Fibroblast of lung (primary cell): ENCODE data around the gene RNF168. TPM values are rescaled to one million over a fixed set of nuclear protein-coding genes. Genes with fewer than 3 reads are reported as not detected.

ENCODE experiments used
- DNase-seq, 2 donors: peaks; one replicate each; pipeline versions ENCODE4 v3.0.0 to v3.0.0-alpha.2; 2010; ENCODE audit warnings: low read depth in 2 of 2
- H2AFZ ChIP-seq: 2 replicates; pipeline ENCODE4 v1.5.1; 2012; ENCODE audit warnings: low read length, control low read depth, inconsistent platforms
- H3K27ac ChIP-seq: 2 replicates; pipeline ENCODE4 v1.5.1; 2011; ENCODE audit warnings: low read length, control low read depth; ENCODE audit not compliant: insufficient read depth
- H3K27me3 ChIP-seq: 2 replicates; pipeline ENCODE4 v1.5.1; 2011; ENCODE audit warnings: mild to moderate bottlenecking, low read length; ENCODE audit not compliant: control insufficient read depth, insufficient read depth
- H3K36me3 ChIP-seq: 2 replicates; pipeline ENCODE4 v1.5.1; 2011; ENCODE audit warnings: low read length; ENCODE audit not compliant: control insufficient read depth, insufficient read depth
- H3K4me1 ChIP-seq: 2 replicates; pipeline ENCODE4 v1.5.1; 2011; ENCODE audit warnings: low read length; ENCODE audit not compliant: control insufficient read depth, insufficient read depth; ENCODE audit errors: extremely low read depth
- H3K4me2 ChIP-seq: 2 replicates; pipeline ENCODE4 v1.5.1; 2011; ENCODE audit warnings: low read length, control low read depth; ENCODE audit not compliant: insufficient read depth; ENCODE audit errors: extremely low read depth
- H3K4me3 ChIP-seq, 4 experiments: fragments of 200-600 bp in 1 of 4; sonication (generic) in 1 of 4; replicated peaks in 1 of 4; 2 replicates each; pipeline ENCODE4 v1.5.1; 2011 to 2016; ENCODE audit warnings: low read length in 4 of 4, low read depth in 3 of 4, mild to moderate bottlenecking in 3 of 4, control low read depth in 2 of 4, inconsistent platforms in 1 of 4, mixed read lengths in 1 of 4; ENCODE audit not compliant: insufficient read depth in 1 of 4; ENCODE audit errors: control extremely low read depth in 1 of 4
- H3K79me2 ChIP-seq: 2 replicates; pipeline ENCODE4 v1.5.1; 2012; ENCODE audit warnings: mild to moderate bottlenecking, low read length, inconsistent platforms; ENCODE audit not compliant: control insufficient read depth, insufficient read depth
- H3K9ac ChIP-seq: 2 replicates; pipeline ENCODE4 v1.5.1; 2011; ENCODE audit warnings: mild to moderate bottlenecking, low read length, control low read depth; ENCODE audit not compliant: insufficient read depth
- H3K9me3 ChIP-seq: 2 replicates; pipeline ENCODE4 v1.5.1; 2012; ENCODE audit warnings: low read depth, low read length; ENCODE audit not compliant: control insufficient read depth, insufficient read depth
- H4K20me1 ChIP-seq: 2 replicates; pipeline ENCODE4 v1.5.1; 2011; ENCODE audit warnings: low read length; ENCODE audit not compliant: control insufficient read depth, insufficient read depth; ENCODE audit errors: extremely low read depth
- EZH2 ChIP-seq: IDR thresholded peaks from 2 replicates; pipeline ENCODE4 v1.5.1; 2012; ENCODE audit warnings: low read length, control low read depth, mild to moderate bottlenecking; ENCODE audit errors: missing control alignments
- polyA plus RNA-seq, 2 donors: library from polyadenylated mRNA; depleted of rRNA in 1 of 2; stranded (reverse) in 1 of 2; unstranded in 1 of 2; fragments of >200 nt; gene quantifications; 2 replicates each; pipeline ENCODE4 v1.2.1, GENCODE V29; 2011 to 2012; ENCODE audit warnings: missing spikeins in 1 of 2
- total RNA-seq: library from RNA; depleted of rRNA; stranded (reverse); fragments of >200 nt; gene quantifications from 2 replicates; pipeline ENCODE4 v1.2.1, GENCODE V29; 2014
- TF ChIP-seq, protein P1 (sequence below), 2 donors: IDR thresholded peaks in 1 of 2; conservative IDR thresholded peaks in 1 of 2; 1 replicate in 1 of 2; 2 replicates in 1 of 2; pipeline ENCODE4 v1.5.1; 2011 to 2012; ENCODE audit warnings: low read length in 2 of 2, control low read depth in 1 of 2, inconsistent platforms in 1 of 2, low read depth in 1 of 2, mild to moderate bottlenecking in 1 of 2

RNF168 gene
- total and polyA plus RNA-seq, 2 donors (not counting 1 experiment from before 2014, with no cell fraction given) = 3.1 to 13.7 TPM

DNA sequence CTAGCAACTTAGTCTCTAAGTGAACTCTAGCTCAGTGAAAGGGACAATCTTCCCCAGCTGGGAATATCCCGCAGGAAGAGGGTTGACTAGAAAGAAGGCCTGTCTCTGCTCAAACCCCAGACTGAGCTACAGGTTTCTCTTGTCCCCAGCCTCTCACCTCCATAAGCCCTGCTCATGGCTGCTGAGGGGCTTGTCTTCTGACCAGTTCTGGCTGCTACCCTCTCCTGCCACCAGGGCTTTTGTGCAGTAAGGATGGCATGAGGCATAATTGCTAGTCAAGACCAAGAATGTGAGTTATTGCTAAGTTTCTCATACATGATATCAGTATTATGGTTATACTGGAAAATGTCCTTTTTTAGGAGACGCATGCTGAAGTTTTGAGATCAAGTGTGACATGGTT, 43.5 kb upstream of the RNF168 start:
- Histone ChIP-seq H3K79me2 (no peaks in the 10 kb centered on the region), H4K20me1 (no peaks in the 10 kb centered on the region), H2AFZ (no peak overlapping the region), H3K27me3 (no peaks in the 10 kb centered on the region), H3K9ac (no peak overlapping the region), H3K4me3 (no peak overlapping the region), H3K36me3 (no peaks in the 10 kb centered on the region), H3K4me2 (no peak overlapping the region), H3K9me3 (no peaks in the 10 kb centered on the region), H3K27ac (no peak overlapping the region), H3K4me1 (no peaks in the 10 kb centered on the region)
- no peak for TF ChIP-seq EZH2
- TF ChIP-seq, protein P1, sequence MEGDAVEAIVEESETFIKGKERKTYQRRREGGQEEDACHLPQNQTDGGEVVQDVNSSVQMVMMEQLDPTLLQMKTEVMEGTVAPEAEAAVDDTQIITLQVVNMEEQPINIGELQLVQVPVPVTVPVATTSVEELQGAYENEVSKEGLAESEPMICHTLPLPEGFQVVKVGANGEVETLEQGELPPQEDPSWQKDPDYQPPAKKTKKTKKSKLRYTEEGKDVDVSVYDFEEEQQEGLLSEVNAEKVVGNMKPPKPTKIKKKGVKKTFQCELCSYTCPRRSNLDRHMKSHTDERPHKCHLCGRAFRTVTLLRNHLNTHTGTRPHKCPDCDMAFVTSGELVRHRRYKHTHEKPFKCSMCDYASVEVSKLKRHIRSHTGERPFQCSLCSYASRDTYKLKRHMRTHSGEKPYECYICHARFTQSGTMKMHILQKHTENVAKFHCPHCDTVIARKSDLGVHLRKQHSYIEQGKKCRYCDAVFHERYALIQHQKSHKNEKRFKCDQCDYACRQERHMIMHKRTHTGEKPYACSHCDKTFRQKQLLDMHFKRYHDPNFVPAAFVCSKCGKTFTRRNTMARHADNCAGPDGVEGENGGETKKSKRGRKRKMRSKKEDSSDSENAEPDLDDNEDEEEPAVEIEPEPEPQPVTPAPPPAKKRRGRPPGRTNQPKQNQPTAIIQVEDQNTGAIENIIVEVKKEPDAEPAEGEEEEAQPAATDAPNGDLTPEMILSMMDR (conservative IDR thresholded peaks at IDR 0.05 in 1 of 2, IDR thresholded peaks at IDR 0.05 in 1 of 2; ENCODE audit: low read depth in 1 of 2, low read length in 2 of 2) = no peak
- no peak for DNase-seq

DNA sequence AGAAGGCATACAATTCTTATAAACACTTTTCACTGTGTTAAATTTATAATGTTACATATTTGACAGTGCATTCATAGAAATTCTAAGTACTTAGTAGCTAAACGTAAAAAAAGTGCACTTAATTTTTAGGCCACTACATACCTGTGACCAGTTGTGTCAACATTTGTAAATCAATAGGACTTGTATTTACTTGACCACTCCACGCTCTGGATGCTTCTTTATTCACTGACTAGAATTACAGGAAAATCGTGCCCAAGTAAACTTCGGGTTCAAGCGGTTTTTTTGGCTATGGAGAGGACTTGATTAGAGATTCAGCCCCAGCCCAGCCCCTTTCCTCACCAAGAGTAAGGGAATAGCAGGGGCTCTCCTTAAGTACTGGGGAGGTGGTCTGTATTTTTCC, 43.0 kb upstream of the RNF168 start:
- Histone ChIP-seq H3K4me2 (no peak overlapping the region), H3K36me3 (no peaks in the 10 kb centered on the region), H3K79me2 (no peaks in the 10 kb centered on the region), H3K9me3 (no peaks in the 10 kb centered on the region), H2AFZ (no peak overlapping the region), H3K4me3 (no peak overlapping the region), H3K27me3 (no peaks in the 10 kb centered on the region), H3K27ac (no peak overlapping the region), H3K4me1 (no peaks in the 10 kb centered on the region), H4K20me1 (no peaks in the 10 kb centered on the region), H3K9ac (no peak overlapping the region)
- TF ChIP-seq EZH2 = no peak
- TF ChIP-seq, protein P1 (conservative IDR thresholded peaks at IDR 0.05 in 1 of 2, IDR thresholded peaks at IDR 0.05 in 1 of 2; ENCODE audit: low read depth in 1 of 2, low read length in 2 of 2) = no peak
- DNase-seq = no peak

DNA sequence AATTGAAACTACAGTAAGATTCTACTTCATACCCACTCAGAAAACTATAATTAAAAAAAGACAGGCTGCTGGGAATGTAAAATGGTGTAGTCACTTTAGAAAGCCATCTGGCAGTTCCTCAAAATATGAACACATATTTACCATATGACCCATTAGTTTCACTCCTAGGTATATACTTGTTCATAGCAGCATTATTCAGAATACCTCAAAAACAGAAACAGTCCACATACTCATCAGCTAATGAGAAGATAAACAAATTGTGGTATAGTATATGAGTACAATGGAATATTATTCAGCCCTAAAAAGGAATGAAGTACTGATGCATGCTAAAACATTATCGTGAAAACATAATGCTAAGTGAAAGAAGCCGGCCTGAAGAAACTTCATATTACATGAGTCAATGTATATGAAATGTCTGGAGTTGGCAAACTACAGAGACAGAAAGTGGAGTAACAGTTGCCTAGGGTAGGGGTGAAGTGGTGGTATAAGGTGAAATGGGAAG, 41.0 kb upstream of the RNF168 start:
- no peak overlapping the region for H3K4me2 ChIP-seq
- H3K9me3 ChIP-seq = no peaks in the 10 kb centered on the region
- no peak overlapping the region for H3K27ac ChIP-seq
- no peak overlapping the region for H3K9ac ChIP-seq
- H3K36me3 ChIP-seq = no peaks in the 10 kb centered on the region
- no peak for DNase-seq
- H3K4me1 ChIP-seq = no peaks in the 10 kb centered on the region
- H3K4me3 ChIP-seq = no peak overlapping the region
- TF ChIP-seq EZH2 = no peak
- TF ChIP-seq, protein P1 (conservative IDR thresholded peaks at IDR 0.05 in 1 of 2, IDR thresholded peaks at IDR 0.05 in 1 of 2; ENCODE audit: low read depth in 1 of 2, low read length in 2 of 2) = no peak
- H3K27me3 ChIP-seq = no peaks in the 10 kb centered on the region
- no peaks in the 10 kb centered on the region for H4K20me1 ChIP-seq
- H2AFZ ChIP-seq = no peak overlapping the region
- no peaks in the 10 kb centered on the region for H3K79me2 ChIP-seq
